ENCODE measurements around the gene CPNE6. TPM values are rescaled to one million over a fixed set of nuclear protein-coding genes. Genes with fewer than 3 reads are reported as not detected.

CPNE6 gene
- total and polyA plus RNA-seq, 4 donors, result 0.05 to 0.17 TPM; not detected in 2

DNA sequence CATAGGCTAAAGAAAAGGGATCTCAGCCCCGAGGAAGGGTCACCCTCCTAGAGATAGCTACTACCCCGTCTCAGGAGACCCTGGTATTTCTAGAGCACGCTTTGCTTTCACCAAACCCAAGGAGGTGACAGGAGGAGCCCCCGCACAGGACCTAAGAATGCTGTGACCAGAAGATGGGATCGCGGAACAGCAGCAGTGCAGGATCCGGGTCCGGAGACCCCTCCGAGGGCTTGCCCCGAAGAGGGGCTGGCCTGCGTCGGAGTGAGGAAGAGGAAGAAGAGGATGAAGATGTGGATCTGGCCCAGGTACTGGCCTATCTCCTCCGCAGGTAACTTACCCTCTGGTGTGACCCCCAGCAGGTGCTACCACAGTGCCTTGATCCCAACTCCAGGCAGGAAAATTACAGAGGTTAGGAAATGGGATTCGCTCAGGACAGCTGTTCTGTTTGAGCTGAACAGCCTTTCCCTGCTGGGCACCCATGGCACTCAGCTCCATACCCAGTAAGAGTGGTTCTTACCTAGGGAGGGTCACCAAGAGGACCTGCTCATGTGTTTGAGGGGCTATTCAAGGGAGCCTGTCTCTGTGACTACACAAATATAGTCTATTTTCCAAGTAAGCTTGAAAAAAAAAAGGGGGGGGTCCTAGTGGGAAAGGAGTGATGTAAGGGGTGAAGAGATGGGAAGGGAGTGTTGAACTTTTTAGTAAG lies 44.2 kb downstream of the CPNE6 start:
- Histone ChIP-seq H3K9me3 (ENCODE audit: control insufficient read depth in 4 of 4, low read length in 3 of 4) (no peaks in the 10 kb centered on the region), H3K27ac (ENCODE audit: low read depth in 1 of 2, low read length in 2 of 2) (peak overlapping the region; percentile 99 to 100), H3K36me3 (ENCODE audit: control insufficient read depth in 4 of 4, insufficient read depth in 3 of 4, low read depth in 1 of 4, low read length in 3 of 4) (peaks cover 8 to 26% (median 23%) of the 10 kb centered on the region in 4 donors), H3K4me3 (ENCODE audit: low read depth in 1 of 3, low read length in 3 of 3) (peak overlapping the region; percentile 61 to 91 (median 88)), H3K27me3 (ENCODE audit: control insufficient read depth in 4 of 4, insufficient read depth in 4 of 4, low read length in 3 of 4) (no peaks in the 10 kb centered on the region), H3K4me1 (ENCODE audit: control insufficient read depth in 4 of 4, insufficient read depth in 4 of 4, low read length in 3 of 4) (peaks cover 3 to 47% (median 37%) of the 10 kb centered on the region in 4 donors), H3K9ac (ENCODE audit: low read depth in 1 of 2, low read length in 2 of 2) (peak overlapping the region; percentile 96 to 97)
- WGBS, result 2% methylated on average over 14 of the region's 14 CpGs
- DNase-seq (ENCODE audit: low spot score), result no peak
- peak; percentile 25 for TF ChIP-seq TAF1 (conservative IDR thresholded peaks at IDR 0.05)
- TF ChIP-seq, protein P1, sequence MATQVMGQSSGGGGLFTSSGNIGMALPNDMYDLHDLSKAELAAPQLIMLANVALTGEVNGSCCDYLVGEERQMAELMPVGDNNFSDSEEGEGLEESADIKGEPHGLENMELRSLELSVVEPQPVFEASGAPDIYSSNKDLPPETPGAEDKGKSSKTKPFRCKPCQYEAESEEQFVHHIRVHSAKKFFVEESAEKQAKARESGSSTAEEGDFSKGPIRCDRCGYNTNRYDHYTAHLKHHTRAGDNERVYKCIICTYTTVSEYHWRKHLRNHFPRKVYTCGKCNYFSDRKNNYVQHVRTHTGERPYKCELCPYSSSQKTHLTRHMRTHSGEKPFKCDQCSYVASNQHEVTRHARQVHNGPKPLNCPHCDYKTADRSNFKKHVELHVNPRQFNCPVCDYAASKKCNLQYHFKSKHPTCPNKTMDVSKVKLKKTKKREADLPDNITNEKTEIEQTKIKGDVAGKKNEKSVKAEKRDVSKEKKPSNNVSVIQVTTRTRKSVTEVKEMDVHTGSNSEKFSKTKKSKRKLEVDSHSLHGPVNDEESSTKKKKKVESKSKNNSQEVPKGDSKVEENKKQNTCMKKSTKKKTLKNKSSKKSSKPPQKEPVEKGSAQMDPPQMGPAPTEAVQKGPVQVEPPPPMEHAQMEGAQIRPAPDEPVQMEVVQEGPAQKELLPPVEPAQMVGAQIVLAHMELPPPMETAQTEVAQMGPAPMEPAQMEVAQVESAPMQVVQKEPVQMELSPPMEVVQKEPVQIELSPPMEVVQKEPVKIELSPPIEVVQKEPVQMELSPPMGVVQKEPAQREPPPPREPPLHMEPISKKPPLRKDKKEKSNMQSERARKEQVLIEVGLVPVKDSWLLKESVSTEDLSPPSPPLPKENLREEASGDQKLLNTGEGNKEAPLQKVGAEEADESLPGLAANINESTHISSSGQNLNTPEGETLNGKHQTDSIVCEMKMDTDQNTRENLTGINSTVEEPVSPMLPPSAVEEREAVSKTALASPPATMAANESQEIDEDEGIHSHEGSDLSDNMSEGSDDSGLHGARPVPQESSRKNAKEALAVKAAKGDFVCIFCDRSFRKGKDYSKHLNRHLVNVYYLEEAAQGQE (IDR thresholded peaks at IDR 0.05), result peak; percentile 9
- TF ChIP-seq, protein P2, sequence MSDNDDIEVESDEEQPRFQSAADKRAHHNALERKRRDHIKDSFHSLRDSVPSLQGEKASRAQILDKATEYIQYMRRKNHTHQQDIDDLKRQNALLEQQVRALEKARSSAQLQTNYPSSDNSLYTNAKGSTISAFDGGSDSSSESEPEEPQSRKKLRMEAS (IDR thresholded peaks at IDR 0.05), result no peak

DNA sequence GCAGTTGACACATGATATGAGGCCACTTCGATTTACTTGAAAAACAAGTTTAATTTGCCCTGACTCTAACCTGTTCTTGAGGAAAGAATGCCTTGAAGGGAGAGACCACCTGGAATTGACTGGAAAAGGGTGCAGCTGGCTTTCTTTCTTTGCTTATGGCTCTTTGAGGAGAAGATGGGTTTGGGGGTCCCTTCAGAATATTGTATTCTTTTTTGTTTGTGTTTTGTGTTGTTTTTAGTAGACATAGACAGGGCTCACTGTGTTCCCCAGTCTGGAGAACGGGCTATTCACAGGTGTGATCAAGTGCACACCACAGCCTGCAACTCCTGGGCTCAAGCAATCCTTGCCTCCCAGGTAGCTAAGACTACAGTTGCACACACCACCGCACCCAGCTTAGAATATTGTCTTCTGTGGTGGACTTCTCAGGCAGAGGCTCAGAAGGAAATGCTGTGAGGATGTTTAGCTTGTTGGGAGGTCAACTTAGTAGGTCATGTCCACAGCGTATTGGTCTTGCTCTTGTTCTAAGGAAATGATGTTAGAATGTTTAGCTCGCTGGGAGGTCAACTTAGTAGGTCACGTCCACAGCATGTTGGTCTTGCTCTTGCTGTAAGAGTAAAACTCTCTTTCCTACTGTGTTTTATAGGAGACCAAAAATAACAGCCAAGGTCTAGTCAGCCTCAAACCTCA lies 44.9 kb downstream of the CPNE6 start:
- Histone ChIP-seq H3K27me3 (ENCODE audit: control insufficient read depth in 4 of 4, insufficient read depth in 4 of 4, low read length in 3 of 4) (no peaks in the 10 kb centered on the region), H3K9ac (ENCODE audit: low read depth in 1 of 2, low read length in 2 of 2) (peak overlapping the region; percentile 96 to 97), H3K4me1 (ENCODE audit: control insufficient read depth in 4 of 4, insufficient read depth in 4 of 4, low read length in 3 of 4) (peaks cover 3 to 40% (median 33%) of the 10 kb centered on the region in 4 donors), H3K36me3 (ENCODE audit: control insufficient read depth in 4 of 4, insufficient read depth in 3 of 4, low read depth in 1 of 4, low read length in 3 of 4) (peaks cover 15 to 33% (median 30%) of the 10 kb centered on the region in 4 donors), H3K27ac (ENCODE audit: low read depth in 1 of 2, low read length in 2 of 2) (peak overlapping the region; percentile 99 to 100), H3K9me3 (ENCODE audit: control insufficient read depth in 4 of 4, low read length in 3 of 4) (no peaks in the 10 kb centered on the region), H3K4me3 (ENCODE audit: low read depth in 1 of 3, low read length in 3 of 3) (peak overlapping the region; percentile 61 to 91 (median 88))
- TF ChIP-seq SP1 (IDR thresholded peaks at IDR 0.05) (no peak), HNF4G (IDR thresholded peaks at IDR 0.05) (no peak)
- TF ChIP-seq, protein P3, sequence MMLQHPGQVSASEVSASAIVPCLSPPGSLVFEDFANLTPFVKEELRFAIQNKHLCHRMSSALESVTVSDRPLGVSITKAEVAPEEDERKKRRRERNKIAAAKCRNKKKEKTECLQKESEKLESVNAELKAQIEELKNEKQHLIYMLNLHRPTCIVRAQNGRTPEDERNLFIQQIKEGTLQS (IDR thresholded peaks at IDR 0.05), result no peak
- TF ChIP-seq, protein P4, sequence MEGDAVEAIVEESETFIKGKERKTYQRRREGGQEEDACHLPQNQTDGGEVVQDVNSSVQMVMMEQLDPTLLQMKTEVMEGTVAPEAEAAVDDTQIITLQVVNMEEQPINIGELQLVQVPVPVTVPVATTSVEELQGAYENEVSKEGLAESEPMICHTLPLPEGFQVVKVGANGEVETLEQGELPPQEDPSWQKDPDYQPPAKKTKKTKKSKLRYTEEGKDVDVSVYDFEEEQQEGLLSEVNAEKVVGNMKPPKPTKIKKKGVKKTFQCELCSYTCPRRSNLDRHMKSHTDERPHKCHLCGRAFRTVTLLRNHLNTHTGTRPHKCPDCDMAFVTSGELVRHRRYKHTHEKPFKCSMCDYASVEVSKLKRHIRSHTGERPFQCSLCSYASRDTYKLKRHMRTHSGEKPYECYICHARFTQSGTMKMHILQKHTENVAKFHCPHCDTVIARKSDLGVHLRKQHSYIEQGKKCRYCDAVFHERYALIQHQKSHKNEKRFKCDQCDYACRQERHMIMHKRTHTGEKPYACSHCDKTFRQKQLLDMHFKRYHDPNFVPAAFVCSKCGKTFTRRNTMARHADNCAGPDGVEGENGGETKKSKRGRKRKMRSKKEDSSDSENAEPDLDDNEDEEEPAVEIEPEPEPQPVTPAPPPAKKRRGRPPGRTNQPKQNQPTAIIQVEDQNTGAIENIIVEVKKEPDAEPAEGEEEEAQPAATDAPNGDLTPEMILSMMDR (IDR thresholded peaks at IDR 0.05; ENCODE audit: low read depth, low read length, missing input control), result no peak
- DNase-seq (ENCODE audit: low spot score), result no peak
- WGBS, result 30% methylated on average over 6 of the region's 6 CpGs

DNA sequence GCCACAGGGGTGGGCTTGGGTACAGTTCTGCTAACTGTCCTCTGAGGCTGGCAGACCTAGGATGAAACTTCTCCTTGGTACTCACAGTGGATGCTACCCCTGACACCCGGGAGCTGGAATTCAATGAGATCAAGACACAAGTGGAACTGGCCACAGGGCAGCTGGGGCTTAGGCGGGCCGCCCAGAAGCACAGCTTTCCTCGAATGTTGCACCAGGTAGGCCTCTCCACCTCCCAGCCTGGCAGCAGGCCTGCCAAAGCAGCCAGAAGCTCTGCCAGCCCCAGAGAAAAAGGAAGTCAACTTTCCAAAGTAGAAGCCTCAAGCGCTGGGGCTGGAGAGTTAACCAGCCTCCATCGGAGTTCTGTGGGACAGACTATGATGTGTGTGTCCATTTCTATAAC lies 45.8 kb downstream of the CPNE6 start:
- Histone ChIP-seq H3K27ac (ENCODE audit: low read depth in 1 of 2, low read length in 2 of 2) (peak overlapping the region; percentile 29 to 100), H3K27me3 (ENCODE audit: control insufficient read depth in 4 of 4, insufficient read depth in 4 of 4, low read length in 3 of 4) (no peaks in the 10 kb centered on the region), H3K4me3 (ENCODE audit: low read depth in 1 of 3, low read length in 3 of 3) (peak overlapping the region; percentile 61 to 91 (median 88)), H3K9ac (ENCODE audit: low read depth in 1 of 2, low read length in 2 of 2) (peak overlapping the region in 1 of 2 donors; percentile 97), H3K36me3 (ENCODE audit: control insufficient read depth in 4 of 4, insufficient read depth in 3 of 4, low read depth in 1 of 4, low read length in 3 of 4) (peaks cover 21 to 39% (median 36%) of the 10 kb centered on the region in 4 donors), H3K4me1 (ENCODE audit: control insufficient read depth in 4 of 4, insufficient read depth in 4 of 4, low read length in 3 of 4) (peaks cover 3 to 40% (median 33%) of the 10 kb centered on the region in 4 donors), H3K9me3 (ENCODE audit: control insufficient read depth in 4 of 4, low read length in 3 of 4) (no peaks in the 10 kb centered on the region)
- WGBS, result 47% methylated on average over 6 of the region's 6 CpGs
- TF ChIP-seq HNF4A (conservative IDR thresholded peaks at IDR 0.05) (peak in 1 of 2 donors; percentile 27), TAF1 (conservative IDR thresholded peaks at IDR 0.05) (no peak), RAD21 (IDR thresholded peaks at IDR 0.05) (peak; percentile 14 to 27)
- TF ChIP-seq, protein P3 (IDR thresholded peaks at IDR 0.05), result no peak
- DNase-seq (ENCODE audit: low spot score), result no peak
